Effector memory CD8-positive, alpha-beta T cell (primary cell): ENCODE results near the gene IL2.

Experiments used
- ATAC-seq: fragments of 150-1000 bp; cut with Tn5 transposase; replicated peaks from 2 replicates; pipeline ENCODE4 v1.10.0; 2021; ENCODE audit warnings: mild to moderate bottlenecking, moderate library complexity
- DNase-seq, 3 experiments: peaks; one replicate each; pipeline ENCODE4 v3.0.0; 2021
- H3K27ac Mint-ChIP-seq, 2 donors: one replicate each; pipeline ENCODE4 v1.8.0; 2022; ENCODE audit warnings: mild to moderate bottlenecking in 2 of 2, mixed read lengths in 2 of 2, moderate library complexity in 2 of 2
- H3K27me3 Mint-ChIP-seq, 2 donors: one replicate each; pipeline ENCODE4 v1.8.0; 2022; ENCODE audit warnings: mixed read lengths in 2 of 2
- H3K36me3 Mint-ChIP-seq: one replicate; pipeline ENCODE4 v1.8.0; 2022; ENCODE audit warnings: mild to moderate bottlenecking, moderate library complexity, mixed read lengths; ENCODE audit not compliant: insufficient read depth
- H3K4me1 Mint-ChIP-seq, 2 donors: one replicate each; pipeline ENCODE4 v1.8.0; 2022; ENCODE audit warnings: low read depth in 2 of 2, mixed read lengths in 2 of 2
- H3K4me3 Mint-ChIP-seq, 2 donors: one replicate each; pipeline ENCODE4 v1.8.0; 2022; ENCODE audit warnings: mild to moderate bottlenecking in 2 of 2, mixed read lengths in 2 of 2, moderate library complexity in 2 of 2
- H3K9me3 Mint-ChIP-seq, 2 donors: one replicate each; pipeline ENCODE4 v1.8.0; 2022; ENCODE audit warnings: mixed read lengths in 2 of 2
- total RNA-seq, 9 experiments: gene quantifications; one replicate each; lab custom pipeline; 2026; lab: John Stamatoyannopoulos, UW

Gene IL2
- total RNA-seq, result 0.13 to 1,151 (median 4.2) reads per million in 9 experiments

DNA sequence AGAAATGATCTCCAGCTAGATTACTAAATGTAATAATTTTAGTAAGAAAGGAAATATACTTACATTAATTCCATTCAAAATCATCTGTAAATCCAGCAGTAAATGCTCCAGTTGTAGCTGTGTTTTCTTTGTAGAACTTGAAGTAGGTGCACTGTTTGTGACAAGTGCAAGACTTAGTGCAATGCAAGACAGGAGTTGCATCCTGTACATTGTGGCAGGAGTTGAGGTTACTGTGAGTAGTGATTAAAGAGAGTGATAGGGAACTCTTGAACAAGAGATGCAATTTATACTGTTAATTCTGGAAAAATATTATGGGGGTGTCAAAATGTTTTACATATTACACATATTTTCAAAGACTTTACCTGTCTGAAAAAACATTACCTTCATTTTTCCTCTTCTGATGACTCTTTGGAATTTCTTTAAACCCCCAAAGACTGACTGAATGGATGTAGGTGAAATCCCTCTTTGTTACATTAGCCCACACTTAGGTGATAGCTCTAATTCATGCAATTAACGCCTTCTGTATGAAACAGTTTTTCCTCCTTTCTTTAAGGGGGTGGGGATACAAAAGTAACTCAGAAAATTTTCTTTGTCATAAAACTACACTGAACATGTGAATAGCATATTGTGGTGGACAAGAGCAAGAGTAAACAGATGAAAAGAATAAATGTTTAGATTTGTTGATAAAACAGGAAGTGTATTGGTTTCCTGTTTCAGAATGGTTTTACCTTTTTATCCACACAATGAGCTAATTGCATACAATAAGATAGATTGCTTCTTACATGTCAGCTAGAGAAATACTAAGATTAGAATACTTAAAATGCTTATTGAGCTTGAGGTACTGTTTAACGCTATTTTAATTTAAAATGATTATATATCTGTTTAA, at the start of gene IL2:
Gene IL2, minus strand, starts transcription at position 495 of the 886 bp plus-strand sequence. Its CDS starts 285 bp downstream, at position 210.
- Mint-ChIP-seq H3K4me1 (peaks cover 30 to 41% of the 10 kb centered on the region in 2 donors), H3K9me3 (no peaks in the 10 kb centered on the region), H3K36me3 (no peaks in the 10 kb centered on the region), H3K4me3 (peak within 1 kb of the TSS; percentile 50 to 81), H3K27me3 (no peaks in the 10 kb centered on the region), H3K27ac (peak within 1 kb of the TSS; percentile 87 to 93)
- ATAC-seq (peak; percentile 68), DNase-seq (no peak)

GRCh38 chr4:122503214-122503613, 46.7 kb upstream of the IL2 start:
- no peak for DNase-seq
- H3K27ac Mint-ChIP-seq, result no peak overlapping the region
- ATAC-seq, result peak; percentile 58
- H3K9me3 Mint-ChIP-seq, result no peaks in the 10 kb centered on the region
- no peak overlapping the region for H3K4me3 Mint-ChIP-seq
- H3K36me3 Mint-ChIP-seq, result no peaks in the 10 kb centered on the region
- peaks cover 0 to 1% of the 10 kb centered on the region in 2 donors for H3K4me1 Mint-ChIP-seq
- H3K27me3 Mint-ChIP-seq, result no peaks in the 10 kb centered on the region

DNA sequence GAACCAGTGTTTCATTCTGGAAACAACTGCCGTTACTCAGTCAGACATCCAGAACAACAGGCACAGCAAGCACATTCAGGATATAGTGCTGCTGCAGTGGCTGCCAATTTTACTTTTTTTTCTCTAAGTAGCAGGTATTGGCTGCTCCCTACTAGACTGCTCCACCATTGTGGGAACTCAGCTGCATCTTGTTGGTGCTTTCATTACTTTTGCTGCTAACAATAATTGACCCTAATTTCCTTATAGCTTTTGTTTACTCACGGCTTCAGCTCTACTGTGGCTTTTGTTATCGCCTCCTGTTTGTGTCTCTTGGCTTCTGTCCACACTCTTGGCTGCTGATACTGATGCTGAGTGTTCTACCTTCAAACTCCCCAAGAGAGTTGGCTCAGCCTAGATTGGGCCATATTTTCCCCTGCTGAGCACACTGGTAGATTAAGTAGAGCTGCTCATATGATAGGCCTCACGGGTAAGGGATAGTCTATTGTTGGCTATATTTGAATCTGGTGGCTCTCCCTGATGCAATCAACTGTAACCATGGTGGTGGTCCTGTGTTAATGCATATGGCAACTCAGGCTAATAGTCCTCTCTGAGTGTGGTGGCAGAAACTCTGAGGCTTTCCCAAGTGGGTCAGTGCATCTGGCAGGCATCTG, 44.5 kb upstream of the IL2 start:
- Mint-ChIP-seq H3K9me3 (no peaks in the 10 kb centered on the region), H3K36me3 (no peaks in the 10 kb centered on the region), H3K27me3 (peaks cover 0 to 2% of the 10 kb centered on the region in 2 donors), H3K4me3 (no peak overlapping the region), H3K4me1 (no peaks in the 10 kb centered on the region), H3K27ac (no peak overlapping the region)
- no peak for ATAC-seq
- DNase-seq, result no peak

- Mint-ChIP-seq H3K4me3 (no peak overlapping the region), H3K36me3 (no peaks in the 10 kb centered on the region), H3K27me3 (no peaks in the 10 kb centered on the region), H3K27ac (no peak overlapping the region), H3K9me3 (peaks cover 2 to 16% of the 10 kb centered on the region in 2 donors), H3K4me1 (no peaks in the 10 kb centered on the region)
- ATAC-seq, result no peak
- DNase-seq, result no peak
These were observed 32.5 kb upstream of the IL2 start for GRCh38 chr4:122489061-122489460.

DNA sequence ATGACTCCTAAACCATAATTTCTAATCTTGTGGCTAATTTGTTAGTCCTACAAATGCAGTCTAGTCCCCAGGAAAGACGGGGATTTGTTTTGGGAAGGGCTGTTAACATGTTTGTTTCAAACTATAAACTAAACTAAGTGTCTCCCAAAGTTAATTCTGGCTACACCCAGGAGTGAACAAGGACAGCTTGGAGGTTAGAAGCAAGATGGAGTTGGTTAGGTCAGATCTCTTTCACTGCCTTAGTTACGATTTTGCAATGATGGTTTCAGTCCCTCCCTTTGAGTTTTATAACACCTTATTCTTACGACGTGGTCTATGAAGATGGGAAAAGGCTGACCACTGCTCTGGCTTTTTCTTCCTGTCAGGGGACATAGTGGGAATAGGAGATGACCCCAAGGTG, 27.0 kb upstream of the IL2 start:
- H3K4me3 Mint-ChIP-seq, result no peak overlapping the region
- no peak for ATAC-seq
- H3K27ac Mint-ChIP-seq, result no peak overlapping the region

DNA sequence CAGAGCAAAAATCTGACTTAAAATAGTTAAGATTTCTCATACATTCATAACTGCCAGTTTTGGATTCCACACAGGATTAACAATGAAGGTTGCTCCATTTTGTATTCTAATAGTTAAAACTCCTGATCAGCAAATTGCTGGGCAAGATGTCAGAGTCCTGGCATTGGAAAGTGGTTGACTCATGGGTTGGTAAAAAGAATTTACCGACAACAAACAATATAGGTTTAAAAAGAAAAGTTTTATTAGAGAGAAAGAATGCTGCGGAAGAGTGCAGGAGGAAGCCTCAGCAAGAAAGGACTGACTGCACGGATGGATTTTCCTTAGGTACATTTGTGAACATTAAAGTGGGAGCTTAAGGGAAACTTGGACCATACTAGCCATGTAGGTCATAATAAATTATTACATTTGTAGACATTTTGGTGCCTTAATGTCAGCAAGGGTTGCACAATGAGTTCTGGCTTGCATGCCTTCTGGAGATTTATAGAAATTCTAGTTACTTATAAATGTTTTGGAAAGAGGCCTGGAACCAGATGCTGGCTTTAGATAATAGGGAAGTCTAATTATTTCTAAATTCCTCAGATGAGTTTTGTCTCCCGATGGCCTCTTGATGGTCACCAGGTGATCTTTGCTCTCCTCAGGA, 25.4 kb upstream of the IL2 start:
- Mint-ChIP-seq H3K27me3 (peaks cover 0 to 8% of the 10 kb centered on the region in 2 donors), H3K4me1 (no peaks in the 10 kb centered on the region), H3K36me3 (peaks cover 6% of the 10 kb centered on the region), H3K9me3 (no peaks in the 10 kb centered on the region), H3K4me3 (no peak overlapping the region), H3K27ac (no peak overlapping the region)
- ATAC-seq, result no peak
- no peak for DNase-seq

More for the DNA sequence above, 27.0 kb upstream of the IL2 start:
- no peak for DNase-seq
- Mint-ChIP-seq H3K36me3 (peaks cover 2% of the 10 kb centered on the region), H3K9me3 (peaks cover 0 to 6% of the 10 kb centered on the region in 2 donors), H3K27me3 (peaks cover 0 to 8% of the 10 kb centered on the region in 2 donors), H3K4me1 (no peaks in the 10 kb centered on the region)

- DNase-seq (no peak), ATAC-seq (no peak)
- H3K36me3 Mint-ChIP-seq, result peaks cover 6% of the 10 kb centered on the region
- H3K27me3 Mint-ChIP-seq, result peaks cover 0 to 8% of the 10 kb centered on the region in 2 donors
- peak overlapping the region in 1 of 2 donors; percentile 26 for H3K27ac Mint-ChIP-seq
- no peak overlapping the region for H3K4me3 Mint-ChIP-seq
- H3K4me1 Mint-ChIP-seq, result no peaks in the 10 kb centered on the region
- no peaks in the 10 kb centered on the region for H3K9me3 Mint-ChIP-seq
These were observed 24.3 kb upstream of the IL2 start for GRCh38 chr4:122480655-122481487.

GRCh38 chr4:122479935-122480416, 23.5 kb upstream of the IL2 start:
- peaks cover 0 to 8% of the 10 kb centered on the region in 2 donors for H3K27me3 Mint-ChIP-seq
- peak overlapping the region in 1 of 2 donors; percentile 26 for H3K27ac Mint-ChIP-seq
- H3K9me3 Mint-ChIP-seq, result no peaks in the 10 kb centered on the region
- ATAC-seq (no peak), DNase-seq (no peak)
- H3K4me3 Mint-ChIP-seq, result no peak overlapping the region
- H3K36me3 Mint-ChIP-seq, result peaks cover 6% of the 10 kb centered on the region
- H3K4me1 Mint-ChIP-seq, result no peaks in the 10 kb centered on the region

DNA sequence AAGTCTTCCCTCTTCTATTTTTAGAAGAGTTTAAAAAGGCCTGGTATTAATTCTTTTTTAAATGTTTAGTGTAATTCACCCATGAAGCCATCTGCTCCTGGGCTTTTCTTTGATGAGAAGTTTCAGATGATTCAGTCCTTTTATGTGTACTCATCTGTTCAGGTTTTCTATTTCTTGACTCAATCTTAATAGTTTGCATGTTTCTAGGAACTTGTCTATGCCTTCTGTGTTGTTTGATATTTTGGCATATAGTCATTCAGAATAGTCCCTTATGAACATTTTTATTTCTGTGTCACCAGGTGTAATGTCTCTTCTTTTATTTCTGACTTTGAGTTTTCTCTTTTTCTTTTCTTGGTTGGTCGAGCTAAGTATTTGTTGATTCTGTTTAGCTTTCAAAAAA, 20.2 kb upstream of the IL2 start:
- no peaks in the 10 kb centered on the region for H3K27me3 Mint-ChIP-seq
- no peak for ATAC-seq

DNA sequence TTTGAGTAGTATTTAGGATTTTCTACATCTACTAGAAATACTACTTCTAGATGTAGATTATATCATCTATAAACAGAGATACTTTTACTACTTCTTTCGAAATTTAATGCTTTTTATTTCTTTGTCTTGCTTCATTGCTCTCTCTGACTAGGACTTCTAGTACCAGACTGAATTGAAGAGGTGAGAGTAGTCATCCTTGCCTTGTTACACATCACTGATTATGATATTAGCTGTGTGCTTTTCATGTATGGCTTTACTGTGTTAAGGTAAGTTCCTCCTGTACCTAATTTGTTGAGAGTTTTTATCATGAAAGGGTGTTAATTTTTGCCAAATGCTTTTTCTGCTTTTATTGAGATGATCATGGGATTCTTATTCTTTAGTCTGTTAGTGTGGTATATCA, 19.6 kb upstream of the IL2 start:
- no peak overlapping the region for H3K27ac Mint-ChIP-seq
- H3K4me3 Mint-ChIP-seq, result no peak overlapping the region
- H3K27me3 Mint-ChIP-seq, result no peaks in the 10 kb centered on the region
- peaks cover 6% of the 10 kb centered on the region for H3K36me3 Mint-ChIP-seq
- ATAC-seq, result no peak
- DNase-seq, result no peak
- H3K4me1 Mint-ChIP-seq, result no peaks in the 10 kb centered on the region
- H3K9me3 Mint-ChIP-seq, result no peaks in the 10 kb centered on the region

More for the DNA sequence above, 20.2 kb upstream of the IL2 start:
- Mint-ChIP-seq H3K36me3 (peaks cover 6% of the 10 kb centered on the region), H3K4me1 (no peaks in the 10 kb centered on the region), H3K27ac (peak overlapping the region in 1 of 2 donors; percentile 47), H3K4me3 (no peak overlapping the region), H3K9me3 (no peaks in the 10 kb centered on the region)
- no peak for DNase-seq

- no peak overlapping the region for H3K27ac Mint-ChIP-seq
- H3K36me3 Mint-ChIP-seq, result peaks cover 6% of the 10 kb centered on the region
- no peaks in the 10 kb centered on the region for H3K4me1 Mint-ChIP-seq
- no peaks in the 10 kb centered on the region for H3K27me3 Mint-ChIP-seq
- DNase-seq (no peak), ATAC-seq (no peak)
- no peak overlapping the region for H3K4me3 Mint-ChIP-seq
- no peaks in the 10 kb centered on the region for H3K9me3 Mint-ChIP-seq
These were observed 18.7 kb upstream of the IL2 start for GRCh38 chr4:122475233-122475632.

- ATAC-seq, result no peak
- no peak for DNase-seq
- Mint-ChIP-seq H3K27ac (no peak overlapping the region), H3K27me3 (no peaks in the 10 kb centered on the region), H3K36me3 (no peaks in the 10 kb centered on the region), H3K4me1 (no peaks in the 10 kb centered on the region), H3K4me3 (no peak overlapping the region), H3K9me3 (no peaks in the 10 kb centered on the region)
These were observed 12.9 kb upstream of the IL2 start for GRCh38 chr4:122469457-122469856.
